Right forelimb (tissue), 1 donor: ENCODE data around the gene GPM6B.

Experiments
- DNase-seq: peaks from one replicate; pipeline ENCODE4 v3.0.0-alpha.2; 2018

Gene GPM6B

DNA sequence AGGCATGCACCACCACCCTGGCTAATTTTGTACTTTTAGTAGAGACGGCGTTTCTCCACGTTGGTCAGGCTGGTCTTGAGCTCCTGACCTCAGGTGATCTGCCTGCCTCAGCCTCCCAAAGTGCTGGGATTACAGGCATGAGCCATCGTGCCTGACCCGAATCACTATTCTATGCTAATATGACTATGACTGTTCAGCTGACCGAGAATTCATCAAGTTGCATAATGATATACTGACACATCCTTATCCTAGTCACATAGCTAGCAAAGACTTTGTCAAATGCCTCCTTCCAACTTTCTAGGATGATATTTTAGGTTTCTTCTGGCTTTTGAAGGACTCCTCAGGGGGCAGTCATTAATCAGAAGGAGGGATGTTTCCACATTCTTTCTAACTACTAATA is 4.8 kb upstream of the GPM6B start:
- DNase-seq, result no peak

DNA sequence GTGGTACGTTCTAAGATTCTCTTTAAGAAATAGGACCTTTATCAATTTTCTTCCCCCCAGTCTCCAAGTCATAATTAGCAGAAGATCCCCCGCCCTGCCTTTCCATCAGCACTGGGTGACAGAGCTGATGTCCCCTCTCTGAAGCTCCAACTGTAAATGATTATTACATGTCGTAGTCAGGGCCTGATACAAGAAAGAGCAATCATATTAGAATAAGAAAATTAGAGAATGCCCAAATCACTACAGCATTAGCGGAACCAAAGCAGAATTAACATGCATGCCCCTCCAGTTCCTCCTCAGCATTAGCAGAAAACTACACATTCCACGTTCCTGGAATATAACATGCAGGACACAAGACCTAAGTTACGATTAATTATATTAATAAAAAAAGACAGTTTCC is 717 bp downstream of the GPM6B start:
- DNase-seq, result no peak

GRCh38 chrX:13815664-13816063 is 1.2 kb downstream of the GPM6B start:
- DNase-seq, result no peak

GRCh38 chrX:13808865-13809264 is 8.0 kb downstream of the GPM6B start:
- DNase-seq, result no peak

DNA sequence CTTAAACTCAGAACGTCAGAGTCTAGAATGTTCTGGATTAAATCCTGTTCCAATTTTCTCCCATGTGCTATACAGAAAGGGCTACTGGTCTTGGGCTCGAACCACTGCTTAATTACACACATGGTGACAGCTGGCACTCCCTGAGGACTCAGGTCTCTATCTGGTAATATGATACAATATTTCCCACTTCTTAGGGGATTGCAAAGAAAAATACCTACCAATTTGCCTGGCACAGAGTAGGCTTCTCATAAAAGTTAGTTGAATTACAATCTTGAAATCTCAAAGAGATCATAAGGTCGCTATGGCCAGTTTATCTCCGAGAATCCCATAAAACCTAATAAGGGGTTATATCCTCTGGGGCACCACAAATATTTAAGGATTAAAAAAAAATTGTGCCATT is 8.6 kb downstream of the GPM6B start:
- DNase-seq, result no peak

DNA sequence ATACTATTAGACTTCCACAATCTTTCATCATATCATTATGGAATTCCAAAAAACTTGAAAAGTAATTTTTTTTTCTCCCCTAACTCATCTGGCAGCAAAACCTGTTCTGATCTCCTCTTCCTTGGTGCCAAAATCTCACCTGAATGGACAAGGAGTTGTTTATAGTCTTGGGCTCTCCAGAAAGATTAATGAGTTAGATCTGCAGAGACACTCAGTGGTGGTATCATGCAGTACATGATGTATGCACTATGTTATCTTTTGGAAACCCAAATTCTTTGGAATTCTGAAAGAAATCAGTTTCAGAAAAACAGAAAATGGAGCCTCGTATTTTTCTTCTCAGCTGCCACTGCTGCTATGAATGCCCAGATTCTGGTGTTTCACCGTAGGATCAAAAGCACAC is 11.7 kb downstream of the GPM6B start:
- no peak for DNase-seq

- DNase-seq, result no peak
Observed at GRCh38 chrX:13803116-13803515, 13.8 kb downstream of the GPM6B start.

GRCh38 chrX:13798184-13798583 is 18.7 kb downstream of the GPM6B start:
- DNase-seq, result no peak

DNA sequence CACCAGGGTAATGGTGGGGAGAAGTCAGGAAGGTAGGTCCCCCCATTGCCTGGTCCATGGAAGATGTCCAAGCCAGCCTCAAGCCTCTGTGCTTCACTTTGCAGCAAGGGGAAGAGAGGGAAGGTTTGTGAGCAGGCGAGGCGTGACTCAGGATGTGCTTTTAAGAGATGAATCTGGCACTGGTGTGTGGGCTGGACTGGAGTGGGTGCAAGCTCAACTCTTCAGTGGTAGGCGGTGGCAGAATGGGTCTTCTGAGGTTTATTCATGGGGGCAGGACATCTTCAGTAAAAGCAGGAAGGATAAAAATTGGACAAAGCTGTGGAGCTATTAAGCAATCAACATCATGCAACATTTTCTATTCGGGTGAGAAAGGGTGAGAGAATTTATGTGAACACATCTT is 19.4 kb downstream of the GPM6B start:
- DNase-seq, result no peak

DNA sequence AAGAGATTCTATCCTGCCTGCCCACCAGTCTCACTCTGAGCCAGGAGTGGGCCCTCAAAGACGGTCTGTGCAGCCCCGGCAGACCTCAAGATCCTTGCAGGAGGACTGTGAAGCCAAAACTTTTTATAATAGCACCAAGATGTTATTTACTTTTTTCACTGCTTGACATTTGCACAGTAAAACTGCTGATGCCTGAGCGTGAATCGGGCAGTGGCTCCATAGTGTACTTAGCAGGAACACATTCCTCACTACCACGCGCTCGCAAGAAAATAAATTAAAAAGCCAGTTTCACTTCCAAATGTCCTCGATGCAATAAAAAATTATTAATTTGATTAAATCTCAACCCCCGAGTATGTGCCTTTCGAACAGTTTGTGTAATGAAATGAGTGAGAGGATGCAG is 22.5 kb downstream of the GPM6B start:
- no peak for DNase-seq

- DNase-seq, result no peak
Observed at GRCh38 chrX:13793897-13794296, 23.0 kb downstream of the GPM6B start.

GRCh38 chrX:13791559-13791958 is 25.3 kb downstream of the GPM6B start:
- no peak for DNase-seq

- no peak for DNase-seq
Observed at GRCh38 chrX:13791145-13791544, 25.7 kb downstream of the GPM6B start.

- no peak for DNase-seq
Observed at GRCh38 chrX:13790206-13791131, 26.4 kb downstream of the GPM6B start.

- DNase-seq, result no peak
Observed at GRCh38 chrX:13786048-13786447, 30.8 kb downstream of the GPM6B start.

- no peak for DNase-seq
Observed at GRCh38 chrX:13780868-13781427, 35.9 kb downstream of the GPM6B start.

DNA sequence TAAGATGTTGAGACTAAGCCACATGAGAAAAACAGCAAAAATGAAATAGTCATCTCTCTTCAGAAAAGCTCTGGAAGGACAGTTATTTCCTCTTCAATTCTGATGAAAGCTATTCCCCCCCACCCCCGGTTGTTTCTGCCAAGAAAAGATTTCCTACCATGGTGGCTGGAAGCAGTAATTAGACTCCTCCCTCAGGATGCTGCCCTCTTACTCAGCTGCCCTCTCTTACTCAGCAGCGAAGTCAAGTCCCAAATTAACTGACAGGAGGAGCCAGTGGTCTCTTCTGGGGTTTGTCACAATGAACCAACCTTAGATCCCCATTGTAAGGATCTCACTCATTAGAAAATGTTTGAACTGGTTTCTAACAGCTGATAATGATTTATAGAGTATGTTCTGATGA is 38.0 kb downstream of the GPM6B start:
- DNase-seq, result no peak

- no peak for DNase-seq
Observed at GRCh38 chrX:13776387-13776786, 40.5 kb downstream of the GPM6B start.

DNA sequence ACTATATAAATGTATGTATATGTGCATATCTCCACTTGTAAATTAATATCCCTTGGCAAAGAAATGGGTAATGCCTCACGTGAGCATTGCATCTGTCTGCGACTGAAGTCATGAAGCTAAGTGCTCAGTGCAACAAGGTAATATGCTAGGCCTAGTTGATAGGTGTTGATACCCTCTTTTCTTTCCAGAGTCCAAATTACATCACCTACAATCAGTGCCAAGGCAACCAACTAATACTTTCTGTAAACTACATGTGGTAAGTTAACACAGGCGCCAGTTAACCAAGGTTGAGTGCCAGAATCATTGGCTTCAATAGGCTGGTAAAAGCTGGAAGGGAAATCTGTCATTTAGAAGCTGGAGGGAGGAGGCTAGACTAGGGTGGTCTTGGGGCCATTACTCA is 41.1 kb downstream of the GPM6B start:
- no peak for DNase-seq

DNA sequence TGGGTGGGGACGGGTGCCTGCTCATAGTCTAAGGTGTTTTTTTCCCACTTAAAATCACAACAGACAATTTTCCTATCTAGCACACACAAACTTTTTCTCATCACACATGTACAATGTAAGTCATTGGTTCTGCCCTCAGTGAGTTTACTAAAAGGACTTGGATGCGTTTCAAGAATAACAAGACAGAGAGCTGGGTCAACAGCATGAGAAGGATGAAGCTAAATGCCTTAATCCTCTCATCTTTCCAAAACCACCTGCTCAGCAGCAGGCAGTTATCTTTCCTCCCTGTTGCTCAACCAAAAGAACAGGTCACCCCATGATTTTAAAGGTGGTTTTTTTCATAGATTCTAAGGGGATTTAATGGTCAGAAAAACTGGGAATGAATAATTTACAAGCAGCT is 42.2 kb downstream of the GPM6B start:
- DNase-seq, result no peak

GRCh38 chrX:13770013-13770535 is 46.8 kb downstream of the GPM6B start:
- no peak for DNase-seq

GRCh38 chrX:13768939-13769338 is 48.0 kb downstream of the GPM6B start:
- DNase-seq, result no peak

- DNase-seq, result no peak
Observed at GRCh38 chrX:13764765-13765164, 52.1 kb downstream of the GPM6B start.

DNA sequence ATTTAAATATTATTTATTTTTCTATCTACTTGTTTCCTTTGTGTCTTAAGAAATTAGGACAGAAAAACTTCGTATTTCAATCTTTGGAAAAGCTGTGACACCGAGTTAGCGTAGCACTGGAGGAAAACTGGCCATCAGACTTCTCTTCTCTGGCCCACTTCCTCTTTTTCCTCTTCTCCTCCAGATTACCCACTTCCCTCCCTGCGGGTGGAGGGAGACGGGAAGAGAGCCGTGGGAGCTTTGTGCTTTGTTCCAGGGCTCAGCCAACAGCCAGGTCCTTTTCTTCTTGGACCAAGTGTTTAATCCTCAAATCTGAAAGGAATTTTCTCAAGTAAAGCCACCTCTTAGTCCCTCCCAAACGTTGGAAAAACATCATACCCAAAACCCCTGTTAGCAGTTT is 52.6 kb downstream of the GPM6B start:
- no peak for DNase-seq
